HepG2 (cell line): ENCODE measurements around the gene FN1. TPM values are rescaled to one million over a fixed set of nuclear protein-coding genes. Genes with fewer than 3 reads are reported as not detected.

Experiments
- ARHGAP35 ChIP-seq: sonication (generic); formaldehyde crosslinking; IDR thresholded peaks from 2 replicates; pipeline ENCODE4 v1.9.0; 2022; ENCODE audit warnings: mild to moderate bottlenecking, inconsistent platforms, moderate library complexity, missing genetic modification reagents, borderline replicate concordance
- ATF3 ChIP-seq: sonication (generic); formaldehyde crosslinking; IDR thresholded peaks from 2 replicates; pipeline ENCODE4 v1.4.0; 2020; ENCODE audit warnings: missing genetic modification reagents
- ETS1 ChIP-seq: sonication (generic); formaldehyde crosslinking; IDR thresholded peaks from 2 replicates; pipeline ENCODE4 v1.4.0; 2020; ENCODE audit warnings: missing genetic modification reagents
- ETV5 ChIP-seq: IDR thresholded peaks from 2 replicates; pipeline ENCODE4 v1.6.1; 2018; ENCODE audit warnings: missing biosample characterization, missing genetic modification reagents, inconsistent platforms, borderline replicate concordance
- FOSL2 ChIP-seq: sonication (generic); formaldehyde crosslinking; IDR thresholded peaks from 2 replicates; pipeline ENCODE4 v1.4.0; 2020; ENCODE audit warnings: missing genetic modification reagents
- FOXO4 ChIP-seq: sonication (generic); formaldehyde crosslinking; conservative IDR thresholded peaks from 2 replicates; pipeline ENCODE4 v1.8.1; 2023; ENCODE audit warnings: missing genetic modification reagents
- HIC2 ChIP-seq: sonication (generic); formaldehyde crosslinking; IDR thresholded peaks from 2 replicates; pipeline ENCODE4 v1.9.0; 2022; ENCODE audit warnings: low read depth, missing genetic modification reagents
- MED1 ChIP-seq: sonication (generic); formaldehyde crosslinking; IDR thresholded peaks from 2 replicates; pipeline ENCODE4 v1.4.0; 2020; ENCODE audit warnings: missing genetic modification reagents
- MTF2 ChIP-seq: sonication (generic); formaldehyde crosslinking; IDR thresholded peaks from 2 replicates; pipeline ENCODE4 v1.5.0; 2020; ENCODE audit warnings: missing genetic modification reagents, borderline replicate concordance
- POLR2A ChIP-seq, 2 experiments: IDR thresholded peaks; 2 replicates each; pipeline ENCODE4 v1.6.1; 2011; ENCODE audit warnings: low read depth in 2 of 2, low read length in 2 of 2, mild to moderate bottlenecking in 1 of 2, moderate library complexity in 1 of 2; ENCODE audit not compliant: insufficient read depth in 1 of 2
- PRDM15 ChIP-seq: sonication (generic); formaldehyde crosslinking; IDR thresholded peaks from 2 replicates; pipeline ENCODE4 v1.4.0; 2020; ENCODE audit warnings: missing genetic modification reagents
- RFX3 ChIP-seq: IDR thresholded peaks from 2 replicates; pipeline ENCODE4 v1.6.1; 2016; ENCODE audit warnings: missing biosample characterization, missing genetic modification reagents
- RFXAP ChIP-seq: sonication (generic); formaldehyde crosslinking; IDR thresholded peaks from 2 replicates; pipeline ENCODE4 v1.4.0; 2020; ENCODE audit warnings: missing genetic modification reagents, borderline replicate concordance
- SPEN ChIP-seq: sonication (generic); formaldehyde crosslinking; IDR thresholded peaks from 2 replicates; pipeline ENCODE4 v1.5.1; 2020; ENCODE audit warnings: low read depth, mild to moderate bottlenecking, missing genetic modification reagents
- SYNCRIP ChIP-seq: fragments of 200-400 bp; formaldehyde crosslinking; IDR thresholded peaks from 2 replicates; pipeline ENCODE4 v1.6.1; 2018; ENCODE audit warnings: mild to moderate bottlenecking, low read depth, low read length; ENCODE audit not compliant: insufficient read depth
- TEAD3 ChIP-seq: optimal IDR thresholded peaks from 2 replicates; pipeline ENCODE3; 2016; ENCODE audit warnings: borderline replicate concordance
- ZKSCAN8 ChIP-seq: IDR thresholded peaks from 2 replicates; pipeline ENCODE4 v1.6.1; 2016; ENCODE audit warnings: borderline replicate concordance, missing genetic modification reagents, missing compliant biosample characterization
- ZNF207 ChIP-seq: fragments of 450-650 bp; IDR thresholded peaks from 2 replicates; pipeline ENCODE4 v1.6.1; 2016; ENCODE audit warnings: antibody characterized with exemption, borderline replicate concordance
- ZNF24 ChIP-seq: fragments of 450-650 bp; IDR thresholded peaks from 2 replicates; pipeline ENCODE4 v1.6.1; 2017; ENCODE audit warnings: antibody characterized with exemption, mild to moderate bottlenecking
- ZNF547 ChIP-seq: sonication (generic); formaldehyde crosslinking; IDR thresholded peaks from 2 replicates; pipeline ENCODE4 v1.5.1; 2020; ENCODE audit warnings: mild to moderate bottlenecking, missing genetic modification reagents
- ZNF703 ChIP-seq: sonication (generic); formaldehyde crosslinking; IDR thresholded peaks from 2 replicates; pipeline ENCODE4 v1.5.1; 2020; ENCODE audit warnings: missing genetic modification reagents, mild to moderate bottlenecking, moderate library complexity, borderline replicate concordance
- ZNF761 ChIP-seq: sonication (generic); formaldehyde crosslinking; conservative IDR thresholded peaks from 2 replicates; pipeline ENCODE4 v1.4.0; 2020; ENCODE audit warnings: mild to moderate bottlenecking, missing genetic modification reagents
- polyA plus RNA-seq, 8 experiments: library from polyadenylated mRNA; depleted of rRNA in 3 of 8; stranded (reverse) in 7 of 8; unstranded in 1 of 8; fragments of >200 nt; fragmentation: Illumina TruSeq in 4 of 8; extraction: Trizol in 4 of 8; gene quantifications; 2 replicates each; pipeline versions ENCODE4 v1.2.1 to v1.2.3, GENCODE V29; 2011 to 2016; ENCODE audit warnings: low read depth in 4 of 8, missing spikeins in 1 of 8, mixed read lengths in 1 of 8; ENCODE audit not compliant: insufficient read depth in 1 of 8
- total RNA-seq, 5 experiments: library from RNA; depleted of rRNA; stranded (reverse); fragments of >200 nt; fragmentation: Illumina TruSeq; extraction: Trizol; gene quantifications; 2 replicates each; pipeline ENCODE4 v1.2.3, GENCODE V29; 2016; ENCODE audit warnings: low read depth in 1 of 5

Gene FN1
- total and polyA plus RNA-seq, 2 of the 13 experiments (the other 11 are each of a cell fraction or from before 2014, with no cell fraction given) = 1,847 to 6,471 TPM

GRCh38 chr2:215425021-215425782 lies 10.7 kb downstream of the FN1 start (continued):
- no peak for TF ChIP-seq FOXO4 (CRISPR knock-in tag)
- TF ChIP-seq POLR2A (IDR thresholded peaks at IDR 0.05; ENCODE audit: insufficient read depth in 1 of 2, low read depth in 2 of 2, low read length in 2 of 2) = peak in 1 of 2 experiments; percentile 80
- no peak for TF ChIP-seq ZNF761
- TF ChIP-seq ARHGAP35 (CRISPR knock-in tag) = 0 out of 2 replicates have a peak, but pooled peaks have one; percentile 37
- no peak for TF ChIP-seq ZNF24
- TF ChIP-seq RFXAP (CRISPR knock-in tag) = no peak
- TF ChIP-seq MTF2 (CRISPR knock-in tag) = no peak
- TF ChIP-seq ZNF703 (CRISPR knock-in tag) = no peak
- peak; percentile 35; the same call in 1 of the 2 replicates for TF ChIP-seq FOSL2 (CRISPR knock-in tag)
- TF ChIP-seq TEAD3 (CRISPR knock-in tag) = no peak
- no peak for TF ChIP-seq ATF3
- TF ChIP-seq ZKSCAN8 (CRISPR knock-in tag) = no peak
- TF ChIP-seq HIC2 (CRISPR knock-in tag) = no peak
- TF ChIP-seq ZNF207 = no peak
- TF ChIP-seq ETS1 (CRISPR knock-in tag) = no peak
- TF ChIP-seq ETV5 = no peak
- 0 out of 2 replicates have a peak, but pooled peaks have one; percentile 2 for TF ChIP-seq ZNF547 (CRISPR knock-in tag)
- no peak for TF ChIP-seq RFX3 (CRISPR knock-in tag)
- TF ChIP-seq PRDM15 = no peak
- no peak for TF ChIP-seq SPEN
- peak; percentile 24; the same call in 1 of the 2 replicates for TF ChIP-seq MED1
- no peak for TF ChIP-seq SYNCRIP
